Epithelial cell of prostate (primary cell): ENCODE results near the gene MLST8.
"Not testable (repeated sequence)": the region's sequence is repeated elsewhere in the genome, so short reads cannot be mapped to it uniquely, and the experiment has no call there.

Experiments used
- DNase-seq: peaks from one replicate; pipeline ENCODE4 v3.0.0-alpha.2; 2011; ENCODE audit warnings: low read depth, low spot score
- H3K27ac ChIP-seq: fragments of 450-650 bp; 2 replicates; pipeline ENCODE4 v1.5.1; 2017; ENCODE audit warnings: mild to moderate bottlenecking

Gene MLST8

DNA sequence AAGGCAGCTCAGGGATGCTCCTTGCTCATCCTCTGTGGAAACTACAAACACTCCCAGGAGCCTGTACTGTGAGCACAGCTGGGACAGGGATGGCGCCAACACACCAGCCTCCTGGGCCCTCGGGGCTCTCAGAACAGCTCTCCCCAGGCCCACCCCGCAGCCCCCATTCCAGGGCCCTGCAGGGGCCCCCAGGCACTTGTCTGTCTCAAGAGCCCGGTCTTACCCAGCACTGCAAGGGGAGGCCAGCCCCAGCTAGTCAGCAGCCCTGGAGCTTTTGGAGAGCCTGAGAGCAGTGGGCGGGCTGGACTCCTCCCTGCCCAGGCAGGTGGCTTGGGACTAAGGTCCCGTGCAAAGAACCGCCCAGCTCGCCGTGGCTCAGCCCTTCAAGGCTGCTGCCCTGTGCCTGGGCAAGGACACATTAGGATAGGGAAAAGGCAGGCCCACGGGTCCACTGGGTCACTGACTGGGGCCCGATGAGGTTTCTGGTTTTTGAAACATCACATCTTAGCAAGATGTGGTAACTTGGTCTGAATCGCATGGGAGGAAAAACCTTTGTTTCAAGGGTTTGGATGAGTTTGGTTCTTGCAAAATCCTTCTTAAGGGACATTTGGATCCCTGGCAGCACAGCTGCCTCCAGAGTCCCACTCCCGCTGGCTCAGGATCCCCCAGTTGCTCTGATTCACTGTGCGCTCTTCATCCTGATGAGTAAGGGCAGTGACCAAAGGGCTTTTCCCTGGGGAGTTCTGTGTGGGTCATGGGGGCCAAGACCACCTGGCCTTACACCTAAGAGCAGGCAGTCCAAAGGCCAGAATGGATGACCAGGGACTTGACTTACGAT lies 33.8 kb downstream of the MLST8 start:
- no peak overlapping the region for H3K27ac ChIP-seq
- no peak for DNase-seq

DNA sequence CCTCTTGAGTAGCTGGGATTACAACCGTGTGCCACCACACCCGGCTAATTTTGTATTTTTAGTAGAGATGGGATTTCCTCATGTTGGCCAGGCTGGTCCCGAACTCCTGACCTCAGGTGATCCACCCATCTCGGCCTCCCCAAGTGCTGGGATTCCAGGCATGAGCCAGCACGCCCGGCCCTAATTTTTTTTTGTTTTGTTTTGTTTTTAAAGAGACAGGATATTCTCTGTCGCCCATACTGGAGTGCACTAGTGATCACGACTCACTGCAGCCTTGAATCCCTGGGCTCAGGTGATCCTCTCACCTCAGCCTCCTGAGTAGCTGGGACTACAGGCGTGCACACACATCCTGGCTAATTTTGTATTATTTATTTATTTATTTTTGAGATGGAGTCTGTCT lies 35.1 kb downstream of the MLST8 start:
- not testable (repeated sequence) for DNase-seq

GRCh38 chr16:2242598-2242997 lies 37.3 kb downstream of the MLST8 start:
- no peak for DNase-seq
- H3K27ac ChIP-seq: no peak overlapping the region

More for the DNA sequence above, 35.1 kb downstream of the MLST8 start:
- not testable (repeated sequence) for H3K27ac ChIP-seq

GRCh38 chr16:2243031-2243528 lies 37.8 kb downstream of the MLST8 start:
- no peak overlapping the region for H3K27ac ChIP-seq
- no peak for DNase-seq

DNA sequence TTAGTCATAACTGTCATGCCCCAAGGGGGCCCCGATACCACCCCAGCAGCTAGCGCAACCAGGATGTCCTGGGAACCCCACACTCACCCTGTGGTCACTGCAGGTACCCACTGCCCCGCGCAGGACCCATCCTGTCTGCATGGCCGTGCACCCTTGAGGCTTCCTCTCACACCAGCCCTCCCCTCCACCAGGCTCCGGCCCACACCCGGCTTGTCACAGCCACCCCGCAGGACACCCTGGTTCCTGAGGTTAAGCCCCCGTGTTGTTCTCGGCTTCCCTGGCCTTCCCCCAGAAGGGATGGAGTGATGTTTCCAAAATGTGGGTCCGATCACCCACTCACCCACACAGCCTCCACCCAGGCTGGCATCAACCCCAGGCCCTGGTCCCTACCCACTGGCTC lies 38.5 kb downstream of the MLST8 start:
- H3K27ac ChIP-seq: no peak overlapping the region
- no peak for DNase-seq

DNA sequence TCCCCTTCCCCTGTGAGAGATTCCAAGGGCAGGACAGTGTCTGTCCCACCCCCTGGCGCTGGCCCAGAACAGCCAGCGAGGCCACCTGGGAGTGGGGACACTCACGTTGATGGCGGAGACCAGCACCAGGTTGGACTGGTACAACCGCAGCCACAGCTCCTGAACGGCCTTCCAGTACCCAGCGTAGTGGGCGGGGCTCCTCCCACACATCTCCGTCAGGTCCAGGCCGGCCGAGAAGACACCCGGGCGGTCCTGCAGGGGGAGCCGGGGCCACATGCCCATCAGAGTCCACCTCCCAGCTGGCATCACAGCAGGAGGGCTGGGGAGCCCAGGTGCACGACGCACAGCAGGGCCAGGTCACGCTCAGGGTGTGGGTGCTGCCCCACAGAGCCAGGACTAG lies 39.0 kb downstream of the MLST8 start:
- no peak for DNase-seq
- no peak overlapping the region for H3K27ac ChIP-seq

DNA sequence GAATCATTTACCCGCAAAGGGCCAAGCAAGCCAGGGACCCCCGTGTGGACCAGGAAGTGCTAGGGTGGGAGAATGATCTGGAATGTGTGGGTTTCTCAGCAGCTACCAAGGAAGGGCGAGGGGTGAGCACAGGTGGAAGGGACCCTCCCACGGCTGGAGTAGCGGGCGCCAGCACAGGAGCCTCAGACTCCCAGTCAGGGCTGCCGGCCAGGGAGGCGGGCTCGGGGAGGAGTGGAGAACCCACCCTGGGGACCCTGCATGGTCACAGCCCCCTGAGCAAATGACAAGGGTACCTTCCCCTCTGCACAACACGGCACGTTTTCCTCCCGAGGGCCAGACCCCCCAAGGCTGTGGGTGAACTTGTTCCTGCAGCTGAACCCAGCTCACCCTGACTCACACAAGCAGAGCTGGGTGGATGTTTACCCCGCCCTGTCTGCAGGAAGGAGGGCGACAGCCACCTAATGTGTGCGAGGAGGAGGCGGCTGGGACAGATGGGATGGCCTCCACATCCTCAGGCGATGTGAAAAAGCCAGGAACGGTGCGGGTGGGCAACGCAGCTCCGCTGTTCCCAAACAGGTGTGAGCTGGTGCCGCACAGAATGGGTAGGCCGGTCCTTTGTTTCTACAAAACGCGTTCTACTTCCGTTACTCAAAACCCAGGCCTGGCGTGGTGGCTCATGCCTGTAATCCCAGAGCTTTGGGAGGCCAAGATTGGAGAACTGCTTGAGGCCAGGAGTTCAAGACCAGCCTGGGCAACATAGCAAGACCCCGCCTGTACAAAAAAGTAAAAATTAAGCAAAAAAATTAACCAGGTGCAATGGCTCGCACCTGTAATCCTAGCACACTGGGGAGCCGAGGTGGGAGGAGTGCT lies 39.9 kb downstream of the MLST8 start:
- no peak overlapping the region for H3K27ac ChIP-seq
- no peak for DNase-seq

DNA sequence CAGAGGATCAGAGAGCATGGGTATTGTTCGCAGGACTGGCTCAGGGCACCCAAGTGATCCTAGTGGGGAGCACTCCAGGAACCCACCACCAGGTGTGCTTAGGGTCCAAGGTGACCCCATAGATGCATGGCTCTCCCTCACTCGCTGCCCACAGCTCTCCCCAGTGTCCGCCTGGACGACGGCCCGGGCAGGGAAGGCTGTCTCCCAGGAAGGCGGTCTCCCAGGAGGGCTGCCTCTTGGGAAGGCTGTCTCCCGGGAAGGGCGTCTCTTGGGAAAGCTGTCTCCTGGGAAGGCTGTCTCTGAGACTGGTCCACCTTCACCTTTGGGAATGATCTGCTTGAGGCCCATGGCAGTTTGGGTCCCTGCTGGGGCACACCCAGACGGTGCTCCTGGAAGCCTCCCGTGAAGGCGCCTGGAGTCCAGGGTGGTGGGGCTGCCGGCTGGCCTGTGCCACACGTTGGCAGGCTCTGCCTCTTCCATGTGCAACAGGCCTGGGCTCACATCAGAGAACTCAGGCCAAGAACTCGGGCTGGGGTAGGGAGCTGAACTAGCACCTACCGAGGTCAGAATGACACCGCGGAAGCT lies 41.1 kb downstream of the MLST8 start:
- no peak for DNase-seq
- H3K27ac ChIP-seq: no peak overlapping the region

GRCh38 chr16:2250652-2251295 lies 45.5 kb downstream of the MLST8 start:
- no peak for DNase-seq
- H3K27ac ChIP-seq: peak overlapping the region; percentile 98

GRCh38 chr16:2251296-2252111 lies 46.2 kb downstream of the MLST8 start, which contains the start of gene ECI1:
Gene ECI1 (minus strand): TSS chr16:2251587. CDS start chr16:2251566, 21 bp downstream.
- H3K27ac ChIP-seq: peak within 1 kb of the TSS; percentile 98
- DNase-seq: peak; percentile 39

DNA sequence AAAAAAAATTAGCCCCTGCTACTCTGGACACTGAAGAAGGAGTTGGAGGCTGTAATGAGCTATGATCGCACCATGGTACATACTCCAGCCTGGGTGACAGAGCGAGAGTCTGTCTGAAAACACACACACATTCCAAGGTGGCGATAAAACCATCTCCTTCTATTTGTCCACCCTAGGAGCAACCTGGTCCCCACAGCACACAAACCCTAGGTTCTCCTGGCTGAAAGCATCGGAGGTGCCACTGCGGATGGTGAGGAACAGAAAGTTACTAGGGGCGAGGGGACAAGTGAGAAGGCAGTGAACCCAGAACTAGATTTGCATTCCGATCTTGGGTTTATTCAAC lies 47.5 kb downstream of the MLST8 start:
- DNase-seq: no peak
- peak overlapping the region; percentile 98 for H3K27ac ChIP-seq

DNA sequence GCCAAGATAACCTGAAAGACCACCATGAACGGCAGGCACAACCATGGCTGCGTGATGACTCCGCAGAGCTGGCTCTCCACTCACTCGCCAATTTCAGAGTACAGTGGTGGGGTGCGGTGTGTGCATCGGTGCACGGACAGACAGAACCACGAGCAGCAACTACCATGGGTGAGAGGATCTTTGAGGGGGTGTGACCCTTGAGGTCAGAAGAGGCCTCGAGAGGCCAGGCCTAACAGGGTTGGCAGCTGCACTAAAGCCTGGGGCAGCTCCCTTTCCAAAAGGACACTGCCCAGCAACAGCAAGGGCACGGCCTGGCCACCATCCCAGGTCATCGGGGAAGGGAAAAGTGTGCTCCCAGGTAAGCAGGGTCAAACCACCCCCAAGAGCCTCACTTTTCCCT lies 48.0 kb downstream of the MLST8 start:
- DNase-seq: no peak
- peak overlapping the region; percentile 98 for H3K27ac ChIP-seq

DNA sequence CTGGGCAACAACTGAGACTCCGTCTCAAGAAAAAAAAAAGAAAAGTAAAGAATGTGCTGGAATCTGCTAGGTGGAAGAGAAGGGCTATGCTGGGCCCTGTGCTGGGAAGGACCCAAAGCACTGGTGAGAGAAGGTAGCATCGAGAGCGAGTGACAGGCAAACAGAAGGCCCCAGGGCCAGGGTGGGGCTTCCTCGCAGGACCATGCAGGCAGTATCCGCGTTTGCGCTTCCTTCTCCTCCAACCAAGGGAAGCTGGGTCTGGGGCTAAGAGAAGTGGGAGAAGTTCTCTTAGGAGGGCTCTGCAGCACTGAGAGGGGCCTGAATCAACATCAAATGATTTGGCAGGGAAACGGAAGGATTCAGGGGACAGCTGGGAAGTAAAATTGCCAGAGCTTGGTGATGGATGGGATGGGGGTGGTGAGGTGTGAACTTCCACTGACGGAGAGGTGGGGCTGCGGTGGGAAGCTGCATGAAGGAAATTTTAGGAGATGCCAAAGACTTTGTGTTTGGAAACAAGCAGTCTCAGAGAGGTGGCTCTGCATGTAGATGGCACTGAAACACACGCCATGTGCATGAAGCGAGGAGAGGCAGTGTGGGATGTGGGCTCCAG lies 51.4 kb downstream of the MLST8 start:
- no peak for DNase-seq
- peak overlapping the region; percentile 20 for H3K27ac ChIP-seq

GRCh38 chr16:2257726-2258125 lies 52.5 kb downstream of the MLST8 start:
- H3K27ac ChIP-seq: no peak overlapping the region
- no peak for DNase-seq

DNA sequence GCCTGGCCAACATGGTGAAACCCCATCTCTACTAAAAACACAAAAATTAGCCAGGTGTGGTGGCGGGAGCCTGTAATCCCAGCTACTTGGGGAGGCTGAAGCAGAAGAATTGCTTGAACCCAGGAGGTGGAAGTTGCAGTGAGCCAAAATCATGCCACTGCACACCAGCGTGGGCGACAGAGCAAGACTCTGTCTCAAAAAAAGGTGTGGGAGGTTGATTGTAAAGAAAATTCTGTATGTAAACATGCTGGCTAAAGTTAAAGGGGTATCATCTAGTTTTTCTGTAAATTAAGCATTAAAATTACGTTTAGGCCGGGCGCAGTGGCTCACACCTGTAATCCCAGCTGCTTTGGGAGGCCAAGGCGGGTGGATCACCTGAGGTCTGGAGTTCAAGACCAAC lies 53.3 kb downstream of the MLST8 start:
- DNase-seq, H3K27ac ChIP-seq: not testable (repeated sequence)
